Suprapubic skin (tissue), 4 donors: ENCODE results near the gene KMT2C. TPM values are rescaled to one million over a fixed set of nuclear protein-coding genes. Genes with fewer than 3 reads are reported as not detected.

ENCODE experiments used
- DNase-seq, 2 donors: peaks; one replicate each; pipeline ENCODE4 v3.0.0-alpha.2; 2019; ENCODE audit warnings: low spot score in 2 of 2
- H3K27ac ChIP-seq: fragments of 200-600 bp; sonication (generic); one replicate; pipeline ENCODE4 v1.5.1; 2019
- H3K27me3 ChIP-seq: fragments of 200-600 bp; sonication (generic); one replicate; pipeline ENCODE4 v1.5.1; 2019
- H3K36me3 ChIP-seq: fragments of 200-600 bp; sonication (generic); one replicate; pipeline ENCODE4 v1.5.1; 2019
- H3K4me1 ChIP-seq: fragments of 200-600 bp; sonication (generic); one replicate; pipeline ENCODE4 v1.5.1; 2019
- H3K4me3 ChIP-seq: fragments of 200-600 bp; sonication (generic); one replicate; pipeline ENCODE4 v1.5.1; 2019; ENCODE audit warnings: mild to moderate bottlenecking
- H3K9me3 ChIP-seq: fragments of 200-600 bp; sonication (generic); one replicate; pipeline ENCODE4 v1.5.1; 2019
- CTCF ChIP-seq, 2 donors: fragments of 200-600 bp in 1 of 2; fragments of 450-650 bp in 1 of 2; sonication (generic) in 1 of 2; IDR thresholded peaks; one replicate each; pipeline ENCODE4 v1.5.1; 2016 to 2019; ENCODE audit warnings: antibody characterized with exemption in 2 of 2, mild to moderate bottlenecking in 1 of 2, moderate library complexity in 1 of 2
- EP300 ChIP-seq: sonication (generic); formaldehyde crosslinking; IDR thresholded peaks from one replicate; pipeline ENCODE4 v1.6.1; 2017; ENCODE audit warnings: antibody characterized with exemption
- POLR2A ChIP-seq, 2 donors: fragments of 450-650 bp; IDR thresholded peaks; one replicate each; pipeline ENCODE4 v1.6.1; 2017; ENCODE audit warnings: antibody characterized with exemption in 2 of 2, mild to moderate bottlenecking in 2 of 2, moderate library complexity in 2 of 2
- POLR2AphosphoS5 ChIP-seq, 3 donors: sonication (generic); formaldehyde crosslinking; IDR thresholded peaks; one replicate each; pipeline ENCODE4 v1.6.1; 2017; ENCODE audit warnings: antibody characterized with exemption in 3 of 3
- WGBS: methylation state at CpG from one replicate; pipeline ENCODE4 v1.1.5; 2018; 5-methylcytosine and 5-hydroxymethylcytosine counted together
- total RNA-seq, 4 donors: library from RNA; depleted of rRNA; stranded (reverse); fragments of >200 nt; gene quantifications; one replicate each; pipeline ENCODE4 v1.1.0, GENCODE V29; 2016

The KMT2C gene
- total RNA-seq, 4 donors from 2014 or later: 61.2 to 144 (median 93.3) TPM

DNA sequence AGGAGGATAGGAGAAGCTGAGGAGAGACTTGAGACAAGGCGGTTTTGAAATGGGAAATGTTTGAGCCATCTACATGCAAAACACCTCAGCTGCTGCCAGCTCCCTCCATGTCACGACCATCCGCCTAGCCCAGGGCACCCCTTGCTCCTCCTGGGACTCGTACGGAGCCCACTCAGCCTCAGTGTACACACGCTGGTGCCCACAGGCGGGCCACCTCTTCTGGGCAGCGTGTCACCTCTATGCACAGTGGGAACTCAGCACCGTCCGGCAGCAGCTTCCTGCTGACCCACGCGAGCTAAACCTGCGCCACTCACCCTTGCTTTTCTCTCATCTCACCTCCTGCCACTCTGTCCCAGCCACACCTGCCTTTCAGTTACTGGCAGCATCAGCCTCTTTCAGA, 302.0 kb downstream of the KMT2C start:
- WGBS: 95% methylated on average over 7 of the region's 13 CpGs
- Histone ChIP-seq H3K27me3 (no peaks in the 10 kb centered on the region), H3K27ac (no peak overlapping the region), H3K4me3 (no peak overlapping the region), H3K4me1 (peaks cover 6% of the 10 kb centered on the region), H3K36me3 (peaks cover 60% of the 10 kb centered on the region), H3K9me3 (no peaks in the 10 kb centered on the region)
- TF ChIP-seq CTCF (IDR thresholded peaks at IDR 0.05): no peak
- TF ChIP-seq POLR2AphosphoS5 (IDR thresholded peaks at IDR 0.05): no peak
- no peak for TF ChIP-seq POLR2A (IDR thresholded peaks at IDR 0.05)
- no peak for TF ChIP-seq EP300
- no peak for DNase-seq

DNA sequence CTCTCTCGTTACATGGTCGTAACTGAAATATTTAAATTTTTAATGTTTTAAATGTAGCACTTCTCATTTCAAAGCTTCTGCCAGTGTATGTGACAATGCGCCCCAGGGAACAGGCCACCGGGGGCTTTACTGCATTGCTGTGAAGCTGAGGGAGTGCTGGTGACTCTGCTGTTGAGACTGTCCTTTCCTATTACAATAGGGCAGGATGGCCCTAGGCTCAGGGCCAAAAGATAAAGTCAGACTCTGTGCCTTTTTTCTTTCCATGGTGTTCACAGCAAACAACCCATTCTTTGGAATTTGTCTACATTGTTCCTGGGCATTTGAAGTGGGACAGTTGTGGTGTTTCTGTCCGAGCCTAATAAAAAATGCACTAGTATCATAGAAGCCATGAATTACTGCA, 303.0 kb downstream of the KMT2C start:
- TF ChIP-seq POLR2AphosphoS5 (IDR thresholded peaks at IDR 0.05) (no peak), EP300 (no peak), CTCF (IDR thresholded peaks at IDR 0.05) (no peak), POLR2A (IDR thresholded peaks at IDR 0.05) (no peak)
- WGBS: 87% methylated on average over 5 of the region's 5 CpGs
- Histone ChIP-seq H3K9me3 (no peaks in the 10 kb centered on the region), H3K27ac (no peak overlapping the region), H3K36me3 (peaks cover 59% of the 10 kb centered on the region), H3K4me3 (no peak overlapping the region), H3K4me1 (peaks cover 6% of the 10 kb centered on the region), H3K27me3 (no peaks in the 10 kb centered on the region)
- DNase-seq: no peak

GRCh38 chr7:152131981-152132494, 303.8 kb downstream of the KMT2C start:
- no peaks in the 10 kb centered on the region for H3K27me3 ChIP-seq
- no peak for DNase-seq
- 92% methylated on average over 12 of the region's 12 CpGs for WGBS
- H3K36me3 ChIP-seq: peaks cover 57% of the 10 kb centered on the region
- H3K27ac ChIP-seq: no peak overlapping the region
- no peak for TF ChIP-seq POLR2A (IDR thresholded peaks at IDR 0.05)
- no peak for TF ChIP-seq EP300
- TF ChIP-seq CTCF (IDR thresholded peaks at IDR 0.05): no peak
- no peak for TF ChIP-seq POLR2AphosphoS5 (IDR thresholded peaks at IDR 0.05)
- no peaks in the 10 kb centered on the region for H3K9me3 ChIP-seq
- H3K4me1 ChIP-seq: peaks cover 4% of the 10 kb centered on the region
- no peak overlapping the region for H3K4me3 ChIP-seq

DNA sequence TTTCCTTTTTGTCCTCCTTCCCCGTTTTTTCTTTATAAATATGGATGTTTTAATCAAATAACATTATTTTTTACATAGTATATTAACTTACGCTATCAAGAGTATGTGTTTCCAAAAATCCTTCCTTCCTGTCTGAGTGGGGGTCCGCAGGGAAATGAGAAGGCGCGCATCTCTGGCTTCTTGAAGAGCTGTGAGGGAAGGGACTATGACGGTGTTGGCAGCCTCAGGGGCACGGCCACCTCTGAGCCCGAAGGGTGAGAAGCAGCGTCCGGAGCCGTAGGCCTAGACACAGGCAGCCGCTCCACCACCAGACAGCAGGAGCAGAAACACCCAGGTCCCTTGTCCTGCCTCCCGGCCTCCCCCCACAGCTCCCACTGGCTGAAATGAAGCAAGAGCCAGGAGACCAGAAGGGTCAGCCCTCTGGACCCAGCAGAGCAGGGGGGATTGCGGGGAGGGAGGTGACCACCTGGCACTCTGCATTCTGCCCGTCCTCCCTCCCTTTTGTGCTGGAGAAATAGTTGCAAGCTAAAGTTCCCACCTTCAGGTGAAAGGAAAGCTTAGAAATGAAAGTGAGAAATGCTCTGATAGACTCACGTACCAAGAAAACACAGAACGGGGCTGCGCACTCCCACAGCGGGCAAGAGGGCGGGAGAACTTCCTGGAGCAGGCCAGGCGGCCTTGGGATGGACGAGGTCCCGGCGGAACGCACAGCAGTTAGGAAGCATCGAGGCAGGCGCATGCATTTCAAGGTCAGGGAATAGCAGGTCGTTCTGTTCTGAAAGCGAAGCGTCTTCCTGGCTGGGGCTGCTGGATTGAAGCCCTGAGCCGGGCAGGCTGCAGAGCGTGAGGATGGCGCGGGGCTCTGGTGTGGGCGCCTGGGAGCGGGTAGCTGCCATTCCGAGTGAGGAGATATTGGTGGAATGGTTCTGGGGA, 304.9 kb downstream of the KMT2C start:
- no peak overlapping the region for H3K27ac ChIP-seq
- H3K9me3 ChIP-seq: no peaks in the 10 kb centered on the region
- no peak for DNase-seq
- 96% methylated on average over 37 of the region's 37 CpGs for WGBS
- H3K4me3 ChIP-seq: no peak overlapping the region
- no peaks in the 10 kb centered on the region for H3K27me3 ChIP-seq
- H3K36me3 ChIP-seq: peaks cover 58% of the 10 kb centered on the region
- TF ChIP-seq POLR2AphosphoS5 (IDR thresholded peaks at IDR 0.05): no peak
- no peak for TF ChIP-seq EP300
- no peak for TF ChIP-seq POLR2A (IDR thresholded peaks at IDR 0.05)
- no peak for TF ChIP-seq CTCF (IDR thresholded peaks at IDR 0.05)
- H3K4me1 ChIP-seq: no peaks in the 10 kb centered on the region

DNA sequence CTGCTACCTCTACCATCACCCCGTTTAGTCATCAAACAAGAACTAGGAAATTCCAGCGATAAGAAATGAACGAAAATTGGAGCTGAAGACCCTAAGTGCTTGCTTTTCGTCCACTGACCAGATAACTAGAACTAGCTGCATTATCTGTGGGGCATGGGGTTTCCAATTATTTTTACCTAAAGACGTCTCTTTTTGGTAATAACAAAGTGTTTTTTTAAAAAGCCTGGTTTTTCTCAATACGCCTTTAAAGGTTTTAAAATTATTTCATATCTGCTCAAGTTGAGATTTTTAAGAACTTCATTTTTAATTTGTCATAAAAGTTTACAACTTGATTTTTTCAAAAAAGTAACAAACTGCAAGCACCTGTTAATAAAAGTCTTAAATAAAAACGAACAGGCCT, 306.1 kb downstream of the KMT2C start:
- H3K36me3 ChIP-seq: peaks cover 68% of the 10 kb centered on the region
- WGBS: 97% methylated on average over 7 of the region's 7 CpGs

More for the DNA sequence above, 306.1 kb downstream of the KMT2C start:
- H3K27ac ChIP-seq: no peak overlapping the region
- H3K4me1 ChIP-seq: no peaks in the 10 kb centered on the region
- H3K4me3 ChIP-seq: no peak overlapping the region
- TF ChIP-seq EP300 (no peak), POLR2A (IDR thresholded peaks at IDR 0.05) (no peak), POLR2AphosphoS5 (IDR thresholded peaks at IDR 0.05) (no peak), CTCF (IDR thresholded peaks at IDR 0.05) (no peak)
- H3K9me3 ChIP-seq: peaks cover 1% of the 10 kb centered on the region
- no peak for DNase-seq
- no peaks in the 10 kb centered on the region for H3K27me3 ChIP-seq
